Calu3 (cell line): ENCODE measurements around the gene FAM8A1. TPM values are rescaled to one million over a fixed set of nuclear protein-coding genes. Genes with fewer than 3 reads are reported as not detected.

Experiments used
- BruUV-seq: library from RNA; stranded (reverse); fragments of 400-500 nt; replicated peaks from 2 replicates; lab custom pipeline; 2021; lab: Mats Ljungman, UMichigan
- CTCF ChIA-PET: fragments of 300-600 bp; sonication (Branson Sonifier 250); formaldehyde crosslinking; loops from one replicate; lab custom pipeline; 2022; ENCODE audit warnings: antibody characterized with exemption; lab: Charles Lee
- DNase-seq: peaks from one replicate; pipeline ENCODE4 v3.0.0; 2022
- H3K27ac Mint-ChIP-seq: one replicate; pipeline ENCODE4 v1.8.0; 2022; ENCODE audit warnings: mixed read lengths; ENCODE audit not compliant: unreplicated experiment
- H3K27me3 Mint-ChIP-seq: one replicate; pipeline ENCODE4 v1.8.0; 2022; ENCODE audit warnings: mixed read lengths; ENCODE audit not compliant: unreplicated experiment
- H3K36me3 Mint-ChIP-seq: one replicate; pipeline ENCODE4 v1.8.0; 2022; ENCODE audit warnings: mild to moderate bottlenecking, moderate library complexity, mixed read lengths; ENCODE audit not compliant: insufficient read depth, unreplicated experiment
- H3K4me1 Mint-ChIP-seq: one replicate; pipeline ENCODE4 v1.8.0; 2022; ENCODE audit warnings: mild to moderate bottlenecking, low read depth, mixed read lengths; ENCODE audit not compliant: unreplicated experiment
- H3K4me3 Mint-ChIP-seq: one replicate; pipeline ENCODE4 v1.8.0; 2022; ENCODE audit warnings: mild to moderate bottlenecking, low read depth, moderate library complexity, mixed read lengths; ENCODE audit not compliant: unreplicated experiment
- H3K9me3 Mint-ChIP-seq: one replicate; pipeline ENCODE4 v1.8.0; 2022; ENCODE audit warnings: low read depth, mixed read lengths; ENCODE audit not compliant: unreplicated experiment
- CTCF ChIP-seq: fragments of 200-600 bp; IDR thresholded peaks from one replicate; pipeline ENCODE4 v1.8.0; 2022; ENCODE audit warnings: antibody characterized with exemption; ENCODE audit not compliant: unreplicated experiment
- intact Hi-C: fragments of 100-400 bp; cut with micrococcal nuclease; formaldehyde crosslinking; loops from one replicate; pipeline ENCODE4 v1.10.0; 2022; ENCODE audit not compliant: unreplicated experiment
- total RNA-seq: library from RNA; stranded (reverse); gene quantifications from 2 replicates; pipeline ENCODE4 v1.2.3, GENCODE V29; 2022

FAM8A1 gene
- total RNA-seq, 1 experiment from 2014 or later: 11.8 TPM

GRCh38 chr6:17601386-17601703 lies 1.2 kb downstream of the FAM8A1 start:
- DNase-seq: no peak
- H3K36me3 Mint-ChIP-seq: peaks cover 25% of the 10 kb centered on the region
- peak overlapping the region; percentile 86 for H3K27ac Mint-ChIP-seq
- TSS peak; percentile 56 for BruUV-seq
- CTCF ChIA-PET: interaction anchor here (0.5 kb wide), 1 partner anchor 403 kb away, joined by 3 read pairs; no protein-coding TSS in a partner anchor
- intact Hi-C loops: no loop called here
- H3K27me3 Mint-ChIP-seq: no peaks in the 10 kb centered on the region
- peak overlapping the region; percentile 90 for H3K4me3 Mint-ChIP-seq
- H3K9me3 Mint-ChIP-seq: no peaks in the 10 kb centered on the region
- H3K4me1 Mint-ChIP-seq: peaks cover 19% of the 10 kb centered on the region
- no peak for TF ChIP-seq CTCF

GRCh38 chr6:17602888-17603287 lies 2.8 kb downstream of the FAM8A1 start:
- no peak for TF ChIP-seq CTCF
- CTCF ChIA-PET: interaction anchor here (0.6 to 1.1 kb wide), 3 partner anchors 9 to 209 kb away, joined by 3 read pairs; partner anchors contain the start of gene CAP2
- H3K27ac Mint-ChIP-seq: no peak overlapping the region
- peaks cover 19% of the 10 kb centered on the region for H3K4me1 Mint-ChIP-seq
- H3K27me3 Mint-ChIP-seq: no peaks in the 10 kb centered on the region
- no peaks in the 10 kb centered on the region for H3K9me3 Mint-ChIP-seq
- no TSS peak for BruUV-seq
- no peak for DNase-seq
- H3K4me3 Mint-ChIP-seq: no peak overlapping the region
- H3K36me3 Mint-ChIP-seq: peaks cover 27% of the 10 kb centered on the region
- intact Hi-C loops: no loop called here

- no peak for TF ChIP-seq CTCF
- Mint-ChIP-seq H3K36me3 (peaks cover 9% of the 10 kb centered on the region), H3K9me3 (no peaks in the 10 kb centered on the region), H3K4me3 (no peak overlapping the region), H3K4me1 (peaks cover 19% of the 10 kb centered on the region), H3K27me3 (no peaks in the 10 kb centered on the region), H3K27ac (no peak overlapping the region)
- CTCF ChIA-PET: no interaction called here
- no peak for DNase-seq
- BruUV-seq: no TSS peak
- intact Hi-C loops: no loop called here
Observed at GRCh38 chr6:17606606-17607005, 6.5 kb downstream of the FAM8A1 start.

GRCh38 chr6:17610835-17611234 lies 10.7 kb downstream of the FAM8A1 start:
- no peak for TF ChIP-seq CTCF
- DNase-seq: no peak
- H3K36me3 Mint-ChIP-seq: peaks cover 16% of the 10 kb centered on the region
- H3K4me3 Mint-ChIP-seq: no peak overlapping the region
- H3K9me3 Mint-ChIP-seq: no peaks in the 10 kb centered on the region
- intact Hi-C loops: no loop called here
- TSS peak; percentile 6 for BruUV-seq
- H3K4me1 Mint-ChIP-seq: no peaks in the 10 kb centered on the region
- CTCF ChIA-PET: no interaction called here
- H3K27ac Mint-ChIP-seq: no peak overlapping the region
- H3K27me3 Mint-ChIP-seq: no peaks in the 10 kb centered on the region
